HG02798 (cell line): ENCODE results near the gene HELZ2.

Source experiments
- ATAC-seq: cut with Tn5 transposase; IDR thresholded peaks from one replicate; pipeline ENCODE4 v1.9.1; 2021; ENCODE audit warnings: mild to moderate bottlenecking; ENCODE audit not compliant: unreplicated experiment, poor library complexity

Gene HELZ2

DNA sequence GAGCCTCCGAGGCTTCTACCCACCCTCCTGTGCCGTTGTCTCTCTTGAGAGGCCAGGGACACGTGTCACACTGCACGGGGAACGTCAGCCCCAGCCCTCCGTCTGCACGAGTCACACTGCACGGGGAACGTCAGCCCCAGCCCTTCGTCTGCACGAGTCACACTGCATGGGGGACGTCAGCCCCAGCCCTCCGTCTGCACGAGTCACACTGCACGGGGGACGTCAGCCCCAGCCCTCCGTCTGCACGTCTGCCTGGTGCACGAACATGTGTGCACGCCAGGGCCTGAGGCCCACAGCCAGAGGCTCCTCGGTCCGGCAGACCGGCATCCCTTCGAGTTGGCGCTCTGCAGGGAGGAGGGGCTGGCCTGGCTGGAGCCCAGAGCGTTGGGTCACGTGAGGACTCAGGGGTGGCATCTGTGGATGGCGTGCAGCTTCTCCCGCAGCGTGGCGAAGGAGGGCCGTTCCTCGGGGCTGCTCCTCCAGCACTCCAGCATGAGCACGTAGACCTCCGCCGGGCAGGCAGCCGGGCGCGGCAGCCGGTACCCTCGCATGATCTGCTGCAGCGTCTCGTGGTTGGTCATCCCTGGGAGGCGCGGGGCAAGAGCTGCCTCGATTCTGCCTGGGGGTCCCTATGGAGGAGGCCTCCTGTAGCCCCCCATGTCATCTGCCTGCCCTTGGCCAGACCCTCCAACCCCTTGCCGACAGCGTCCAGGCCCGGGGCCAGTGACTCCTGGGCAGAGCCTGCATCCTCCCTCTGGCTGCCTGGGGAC lies 33.4 kb downstream of the HELZ2 start:
- no peak for ATAC-seq

DNA sequence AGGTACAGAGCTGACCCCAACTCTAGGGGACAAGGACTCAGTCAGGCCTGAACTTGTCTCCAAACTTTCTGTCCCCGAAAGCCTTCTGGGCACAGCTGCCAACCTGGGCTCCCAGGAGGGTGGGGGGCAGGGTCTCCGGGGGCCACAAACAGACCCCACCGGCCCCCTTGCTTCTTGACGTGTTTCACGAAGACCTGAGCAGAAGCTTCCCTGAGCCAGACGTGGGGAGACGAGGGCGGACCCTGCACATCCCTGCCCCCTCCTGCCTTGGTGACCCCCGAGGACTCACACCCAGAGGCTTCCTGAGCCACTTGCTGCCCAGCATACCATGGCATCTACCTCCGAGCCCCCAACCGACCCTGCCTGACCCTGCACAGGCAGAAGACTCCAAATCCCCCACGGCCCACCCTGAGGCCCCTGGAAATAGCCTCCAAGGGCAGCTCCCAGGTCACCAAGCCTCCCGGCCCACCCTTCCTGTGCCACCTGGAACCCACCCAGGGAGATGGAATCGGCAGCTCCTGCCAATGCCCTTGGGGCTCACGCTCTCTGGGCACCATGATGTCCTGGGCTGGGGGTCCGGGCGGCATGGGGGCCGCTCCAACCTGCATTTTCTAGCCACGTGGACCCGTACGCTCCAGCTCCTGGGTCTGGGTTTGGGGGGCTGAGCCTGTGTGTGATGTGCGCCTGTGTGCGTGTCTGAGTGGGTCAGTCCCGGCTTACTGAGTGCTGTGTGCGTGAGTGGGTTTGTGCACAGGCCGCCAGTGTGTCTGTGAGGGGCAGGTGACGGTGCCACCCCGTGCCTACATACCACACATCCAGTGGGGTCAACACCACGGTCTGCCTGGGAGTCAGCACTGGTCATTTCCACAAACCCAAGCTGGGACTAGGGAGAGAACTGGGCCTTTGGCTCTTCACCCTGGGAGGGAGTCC lies 34.3 kb downstream of the HELZ2 start:
- ATAC-seq, result no peak

GRCh38 chr20:63539092-63539430 lies 35.0 kb downstream of the HELZ2 start:
- ATAC-seq, result no peak

- no peak for ATAC-seq
Observed at GRCh38 chr20:63538204-63539091, 35.6 kb downstream of the HELZ2 start.

DNA sequence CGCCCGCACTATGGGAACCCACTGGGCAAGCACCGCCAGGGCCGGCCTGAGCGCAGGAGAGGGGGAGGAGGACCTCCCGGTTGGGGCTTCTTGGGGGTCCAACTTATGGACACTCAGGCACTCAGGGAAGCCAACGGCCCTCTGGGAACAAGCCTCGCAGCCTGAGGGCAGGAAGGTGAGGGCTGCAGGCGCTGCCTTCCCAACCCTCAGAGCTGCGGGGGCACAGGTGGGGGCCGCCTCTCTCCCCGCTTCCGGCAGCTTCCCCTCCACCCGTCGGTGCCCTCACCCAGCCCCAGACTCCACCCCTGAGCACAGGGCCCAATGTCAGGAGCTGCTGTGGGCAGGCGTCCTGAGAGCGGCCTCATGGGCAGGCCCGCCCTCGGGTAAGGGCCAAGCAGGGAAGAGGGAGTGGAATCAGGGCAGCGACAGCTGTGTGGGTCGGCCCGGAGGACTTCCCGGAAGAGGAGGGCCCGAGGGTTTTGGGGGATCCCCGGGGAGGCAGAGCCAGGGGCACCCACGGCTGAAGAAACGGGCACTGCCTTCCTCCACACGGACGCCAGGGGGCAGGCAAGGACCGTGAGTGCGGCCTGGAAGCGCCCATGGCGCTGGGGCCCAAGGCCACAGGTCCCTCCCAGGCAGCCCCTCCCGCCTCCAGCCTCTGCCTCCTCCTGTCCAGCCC lies 36.4 kb downstream of the HELZ2 start:
- peak; percentile 87 for ATAC-seq

DNA sequence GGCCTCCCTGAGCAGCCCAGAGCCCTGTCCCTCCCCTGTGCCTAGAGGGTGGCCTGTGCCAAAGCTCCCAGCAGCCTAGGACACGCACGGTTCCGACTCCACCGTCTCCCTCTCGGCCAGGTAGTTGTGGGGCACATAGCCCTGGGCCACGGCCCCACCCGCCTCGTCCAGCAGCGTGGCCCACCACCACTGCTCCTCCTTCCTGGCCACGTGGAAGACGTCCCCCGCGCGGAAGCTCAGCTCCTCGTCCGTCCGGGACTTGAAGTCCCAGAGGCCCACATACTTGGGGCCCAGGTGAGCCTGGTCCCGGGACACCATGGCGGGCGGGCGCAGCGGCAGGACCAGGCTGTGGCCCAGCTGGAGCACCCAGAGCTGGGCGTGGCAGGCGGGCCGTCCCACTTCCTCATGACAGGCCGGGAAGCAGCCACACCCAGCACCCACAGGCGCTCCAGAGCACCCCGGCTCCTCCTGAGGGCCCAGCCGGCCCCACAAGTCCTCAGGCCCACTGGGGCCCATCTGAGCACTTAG lies 37.0 kb downstream of the HELZ2 start, which contains the start of gene PTK6:
TSS of gene PTK6 (minus strand) at position 380 of the 528 bp plus-strand sequence. CDS start at position 318, 62 bp downstream.
- ATAC-seq, result peak; percentile 13

DNA sequence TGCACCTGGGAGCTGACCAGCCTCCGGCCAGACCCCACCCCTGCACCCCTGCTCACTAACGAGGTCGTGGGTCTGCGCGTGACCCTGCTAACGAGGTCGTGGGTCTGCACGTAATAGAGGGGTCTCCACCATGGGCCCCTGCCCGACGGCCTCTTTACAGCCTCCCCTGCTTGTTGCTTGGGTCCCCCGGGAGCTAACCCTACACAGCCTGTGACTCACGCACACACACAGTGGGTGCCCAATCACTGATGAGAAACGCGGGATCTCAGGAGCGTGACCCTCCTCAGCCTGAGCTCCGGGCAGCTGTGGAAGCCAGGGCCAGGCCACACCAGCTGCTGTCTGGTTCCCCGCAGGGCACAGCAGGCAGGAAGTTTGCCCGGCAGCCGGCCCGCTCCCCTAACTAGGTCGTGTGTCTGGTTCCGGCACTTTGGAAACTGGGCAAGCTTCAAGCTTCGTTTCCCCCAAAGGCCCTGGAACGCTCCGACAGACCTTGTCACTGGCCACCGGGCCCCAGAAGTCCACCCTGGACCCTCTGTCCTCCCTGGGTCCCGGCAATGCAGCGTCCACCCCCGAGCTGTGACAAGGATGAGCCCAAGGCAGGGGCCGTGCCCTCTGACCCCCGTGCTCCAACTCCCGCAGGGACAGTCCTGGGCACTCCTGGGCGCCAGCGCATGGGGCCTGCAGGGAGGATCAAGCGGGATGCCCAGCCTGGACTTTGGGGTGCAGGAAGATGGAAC lies 37.6 kb downstream of the HELZ2 start:
- no peak for ATAC-seq

GRCh38 chr20:63534831-63535651 lies 39.0 kb downstream of the HELZ2 start:
- ATAC-seq, result no peak

- ATAC-seq, result no peak
Observed at GRCh38 chr20:63534427-63534830, 39.6 kb downstream of the HELZ2 start.

- ATAC-seq, result no peak
Observed at GRCh38 chr20:63533871-63534393, 40.1 kb downstream of the HELZ2 start.

DNA sequence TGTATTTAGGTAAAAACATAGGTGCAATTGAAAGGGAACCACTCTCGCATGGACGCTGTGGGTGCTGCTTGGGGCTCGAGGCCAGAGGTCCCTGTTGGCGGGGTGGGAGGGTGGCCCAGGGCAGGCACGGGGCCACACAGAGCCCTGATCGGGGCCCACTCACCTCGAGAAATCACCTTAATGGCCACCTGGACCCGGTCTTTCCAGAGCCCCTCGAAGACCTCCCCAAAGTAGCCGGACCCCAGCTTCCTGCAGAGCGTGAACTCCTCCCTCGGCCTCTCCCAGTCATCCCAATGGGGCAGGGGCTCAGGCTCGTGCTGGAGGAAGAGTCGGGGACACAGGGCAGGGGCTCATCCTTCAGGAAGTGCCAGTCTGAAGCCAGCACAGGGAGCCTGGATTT lies 40.7 kb downstream of the HELZ2 start:
- ATAC-seq, result no peak

DNA sequence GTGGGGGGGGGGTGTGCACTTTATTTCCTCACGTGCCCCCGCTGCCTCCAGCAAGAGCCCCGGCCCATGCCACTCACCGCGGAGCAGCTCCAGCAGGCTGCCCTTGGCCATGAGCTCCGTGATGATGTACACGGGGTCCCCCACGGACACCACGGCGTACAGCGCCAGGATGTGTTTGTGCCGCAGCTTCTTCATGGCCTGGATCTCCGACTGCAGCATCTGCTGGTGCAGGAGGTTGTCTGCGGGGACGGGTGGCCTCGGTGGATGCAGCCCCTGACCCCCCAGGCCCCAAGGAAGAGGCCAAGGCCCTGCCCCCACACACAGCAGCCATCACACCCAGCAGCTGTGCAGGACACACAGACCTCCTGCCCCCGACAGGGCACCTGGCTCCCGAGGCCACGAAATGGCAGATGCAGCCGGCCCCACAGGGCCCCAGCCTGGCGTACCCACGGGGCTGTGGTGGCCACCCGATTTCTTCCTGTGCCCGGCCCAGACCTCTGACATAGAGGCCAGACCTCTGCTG lies 41.5 kb downstream of the HELZ2 start:
- ATAC-seq, result no peak

DNA sequence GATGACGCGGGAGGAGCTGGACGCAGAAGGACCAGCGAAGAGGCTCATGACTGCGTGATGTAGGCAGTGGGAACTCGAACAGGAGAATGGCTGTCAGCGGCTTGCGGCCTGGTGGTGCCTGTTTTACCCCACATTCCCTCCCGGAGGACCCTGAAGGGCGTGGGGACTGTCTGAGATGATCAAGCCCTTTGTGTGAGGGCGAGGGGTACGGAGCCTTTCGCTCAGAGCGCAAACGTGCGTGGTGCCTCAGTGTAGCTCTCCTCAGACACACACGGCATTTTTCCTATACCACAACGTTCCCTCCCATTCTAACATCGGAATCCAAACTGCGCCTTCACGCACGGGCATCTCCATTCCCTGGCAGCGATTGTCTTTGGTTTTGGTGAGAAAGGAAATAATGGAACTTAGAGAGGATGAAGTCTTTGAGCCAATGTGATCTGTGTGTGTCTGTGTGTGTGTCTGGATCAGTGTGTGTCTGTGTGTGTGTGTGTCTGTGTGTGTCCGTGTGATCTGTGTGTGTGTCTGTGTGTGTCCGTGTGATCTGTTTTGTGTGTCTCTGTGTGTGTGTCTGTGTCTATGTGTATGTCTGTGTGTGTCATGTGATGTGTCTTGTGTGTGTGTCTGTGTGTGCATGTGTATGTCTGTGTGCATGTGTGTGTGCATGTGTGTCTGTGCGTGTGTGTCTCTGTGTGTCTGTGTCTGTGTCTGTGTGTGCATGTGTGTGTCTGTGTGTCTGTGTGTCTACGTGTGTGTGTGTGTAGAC lies 42.2 kb downstream of the HELZ2 start:
- no peak for ATAC-seq

DNA sequence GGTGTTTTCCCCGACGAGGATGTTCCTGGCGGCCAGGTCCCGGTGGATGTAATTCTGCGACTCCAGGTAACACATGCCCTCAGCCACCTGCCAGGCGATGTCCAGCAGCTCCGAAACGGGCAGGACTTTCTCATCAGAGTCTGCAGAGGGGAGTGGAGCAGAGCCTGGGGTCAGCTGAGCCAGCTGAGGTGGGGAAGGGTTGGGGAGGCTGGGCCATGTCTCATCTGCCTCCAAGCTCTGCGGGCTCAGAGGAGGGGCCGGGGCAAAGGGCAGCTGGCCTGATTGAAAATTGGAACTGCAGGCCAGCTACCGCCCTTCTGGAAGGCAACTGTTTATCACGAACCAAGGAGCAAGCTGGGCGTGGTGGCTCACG lies 43.3 kb downstream of the HELZ2 start:
- ATAC-seq, result no peak

GRCh38 chr20:63529861-63530787 lies 43.9 kb downstream of the HELZ2 start:
- ATAC-seq, result no peak
